HepG2 (cell line): ENCODE results near the gene CIDEA. TPM values are rescaled to one million over a fixed set of nuclear protein-coding genes. Genes with fewer than 3 reads are reported as not detected.

Experiments
- ATAC-seq: fragments of 200-7000 bp; cut with Tn5 transposase; 3 replicates; pipeline ENCODE4 v1.9.1; 2020; ENCODE audit warnings: mild to moderate bottlenecking, moderate library complexity
- BruUV-seq: library from RNA; stranded (reverse); fragments of 400-500 nt; replicated peaks from 2 replicates; lab custom pipeline; 2021; lab: Mats Ljungman, UMichigan
- CTCF ChIA-PET: fragments of 300-600 bp; formaldehyde crosslinking; extraction: SDS; loops from one replicate; lab custom pipeline; 2021; ENCODE audit warnings: low total read pairs, inconsistent platforms, low intra/inter-chr PET ratio; lab: Yijun Ruan, JAX
- POLR2A ChIA-PET: fragments of 350-600 bp; sonication (Branson Sonifier 250); formaldehyde crosslinking; loops from one replicate; lab custom pipeline; 2020; ENCODE audit warnings: antibody characterized with exemption, inconsistent platforms; lab: Yijun Ruan, JAX
- DNase-seq: peaks from one replicate; pipeline ENCODE4 v3.0.0-alpha.2; 2015; ENCODE audit warnings: low spot score
- FAIRE-seq: peaks from 3 replicates; lab custom pipeline; 2011; peaks lifted over from hg19 to GRCh38; lab: Jason Lieb, UNC
- H2AFZ ChIP-seq: one replicate; pipeline ENCODE4 v1.6.1; 2011; ENCODE audit warnings: low read length, inconsistent platforms
- H3K27ac ChIP-seq: fragments of 300-600 bp; 3 replicates; pipeline ENCODE4 v1.8.0; 2011; ENCODE audit warnings: mixed run types, mild to moderate bottlenecking, mixed read lengths, low read length, inconsistent platforms; ENCODE audit not compliant: insufficient read depth; ENCODE audit errors: extremely low read length
- H3K27me3 ChIP-seq, 2 experiments: fragments of 200-600 bp in 1 of 2; 2 replicates in 1 of 2; 3 replicates in 1 of 2; pipeline versions ENCODE4 v1.6.0 to v1.8.0; 2011; ENCODE audit warnings: low read length in 2 of 2, mild to moderate bottlenecking in 2 of 2, moderate library complexity in 2 of 2, inconsistent platforms in 1 of 2; ENCODE audit not compliant: insufficient read depth in 2 of 2, control insufficient read depth in 1 of 2
- H3K36me3 ChIP-seq, 2 experiments: fragments of 200-600 bp in 1 of 2; replicated peaks in 1 of 2; 2 replicates in 1 of 2; 3 replicates in 1 of 2; pipeline versions ENCODE4 v1.5.1 to v1.8.0; 2011; ENCODE audit warnings: low read length in 2 of 2, inconsistent platforms in 1 of 2; ENCODE audit not compliant: insufficient read depth in 2 of 2, control insufficient read depth in 1 of 2
- H3K4me1 ChIP-seq: 2 replicates; pipeline ENCODE4 v1.5.1; 2012; ENCODE audit warnings: low read length, inconsistent platforms; ENCODE audit not compliant: insufficient read depth
- H3K4me2 ChIP-seq: 2 replicates; pipeline ENCODE4 v1.6.0; 2011; ENCODE audit warnings: low read depth, low read length, inconsistent platforms
- H3K4me3 ChIP-seq, 3 experiments: fragments of 200-600 bp in 1 of 3; sonication (generic), shearing (Covaris generic) in 1 of 3; replicated peaks in 1 of 3; 2 replicates each; pipeline ENCODE4 v1.5.1; 2011 to 2016; ENCODE audit warnings: low read length in 3 of 3, inconsistent platforms in 2 of 3, low read depth in 2 of 3, mild to moderate bottlenecking in 2 of 3, control low read depth in 1 of 3, mixed read lengths in 1 of 3; ENCODE audit not compliant: insufficient read depth in 1 of 3
- H3K79me2 ChIP-seq: one replicate; pipeline ENCODE4 v1.6.1; 2011; ENCODE audit warnings: low read length, inconsistent platforms; ENCODE audit not compliant: insufficient read depth
- H3K9ac ChIP-seq: 2 replicates; pipeline ENCODE4 v1.6.0; 2011; ENCODE audit warnings: mild to moderate bottlenecking, low read depth, low read length, inconsistent platforms; ENCODE audit not compliant: insufficient read depth
- H3K9me3 ChIP-seq: 2 replicates; pipeline ENCODE4 v1.5.1; 2012; ENCODE audit warnings: mild to moderate bottlenecking, low read length
- H4K20me1 ChIP-seq: 2 replicates; pipeline ENCODE4 v1.6.0; 2011; ENCODE audit warnings: inconsistent platforms, mild to moderate bottlenecking, low read length, moderate library complexity; ENCODE audit not compliant: insufficient read depth
- CBX5 ChIP-seq: sonication (generic); formaldehyde crosslinking; IDR thresholded peaks from 2 replicates; pipeline ENCODE4 v1.4.0; 2020; ENCODE audit warnings: missing genetic modification reagents, borderline replicate concordance
- FOXA3 ChIP-seq: IDR thresholded peaks from 2 replicates; pipeline ENCODE4 v1.6.1; 2016; ENCODE audit warnings: missing genetic modification reagents, missing compliant biosample characterization
- HOXA7 ChIP-seq: sonication (generic); formaldehyde crosslinking; IDR thresholded peaks from 2 replicates; pipeline ENCODE4 v1.8.1; 2022; ENCODE audit warnings: mild to moderate bottlenecking, missing genetic modification reagents, moderate library complexity
- IKZF4 ChIP-seq: sonication (generic); formaldehyde crosslinking; IDR thresholded peaks from 2 replicates; pipeline ENCODE4 v1.5.1; 2020; ENCODE audit warnings: borderline replicate concordance, mild to moderate bottlenecking, low read depth, missing genetic modification reagents; ENCODE audit errors: not compliant biosample characterization
- KDM4B ChIP-seq: sonication (generic); formaldehyde crosslinking; IDR thresholded peaks from 2 replicates; pipeline ENCODE4 v1.4.0; 2020; ENCODE audit warnings: missing genetic modification reagents
- MXD4 ChIP-seq: IDR thresholded peaks from 2 replicates; pipeline ENCODE4 v1.6.1; 2016; ENCODE audit warnings: mild to moderate bottlenecking, missing biosample characterization, missing genetic modification reagents
- NFE2L1 ChIP-seq: sonication (generic); formaldehyde crosslinking; IDR thresholded peaks from 2 replicates; pipeline ENCODE4 v1.4.0; 2020; ENCODE audit warnings: missing genetic modification reagents, mild to moderate bottlenecking, borderline replicate concordance
- PRDM15 ChIP-seq: sonication (generic); formaldehyde crosslinking; IDR thresholded peaks from 2 replicates; pipeline ENCODE4 v1.4.0; 2020; ENCODE audit warnings: missing genetic modification reagents
- WIZ ChIP-seq: sonication (generic); formaldehyde crosslinking; IDR thresholded peaks from 2 replicates; pipeline ENCODE4 v1.5.1; 2020; ENCODE audit warnings: mild to moderate bottlenecking, missing genetic modification reagents
- XBP1 ChIP-seq: sonication (generic); formaldehyde crosslinking; IDR thresholded peaks from 2 replicates; pipeline ENCODE4 v1.5.0; 2020; ENCODE audit warnings: missing genetic modification reagents
- ZNF143 ChIP-seq: sonication (generic); formaldehyde crosslinking; IDR thresholded peaks from 2 replicates; pipeline ENCODE4 v1.4.0; 2020; ENCODE audit warnings: missing genetic modification reagents
- ZNF672 ChIP-seq: sonication (generic); formaldehyde crosslinking; IDR thresholded peaks from 2 replicates; pipeline ENCODE4 v1.8.1; 2022; ENCODE audit warnings: missing genetic modification reagents
- WGBS: methylation state at CpG from one replicate; pipeline ENCODE4 v1.1.6; 2017; ENCODE audit warnings: low lambda C conversion rate; 5-methylcytosine and 5-hydroxymethylcytosine counted together
- in situ Hi-C: cut with HindIII; loops from 2 replicates; pipeline ENCODE4 v1.10.0; 2017; ENCODE audit warnings: low pct_unique_long_range_greater_than_20kb; ENCODE audit not compliant: extremely low pct_ligation_motif_present
- intact Hi-C: fragments of 100-400 bp; cut with micrococcal nuclease; formaldehyde crosslinking; loops from one replicate; pipeline ENCODE4 v1.10.0; 2022; ENCODE audit not compliant: unreplicated experiment
- polyA plus RNA-seq, 8 experiments: library from polyadenylated mRNA; depleted of rRNA in 3 of 8; stranded (reverse) in 7 of 8; unstranded in 1 of 8; fragments of >200 nt; fragmentation: Illumina TruSeq in 4 of 8; extraction: Trizol in 4 of 8; gene quantifications; 2 replicates each; pipeline versions ENCODE4 v1.2.1 to v1.2.3, GENCODE V29; 2011 to 2016; ENCODE audit warnings: low read depth in 4 of 8, missing spikeins in 1 of 8, mixed read lengths in 1 of 8; ENCODE audit not compliant: insufficient read depth in 1 of 8
- total RNA-seq, 5 experiments: library from RNA; depleted of rRNA; stranded (reverse); fragments of >200 nt; fragmentation: Illumina TruSeq; extraction: Trizol; gene quantifications; 2 replicates each; pipeline ENCODE4 v1.2.3, GENCODE V29; 2016; ENCODE audit warnings: low read depth in 1 of 5
- TF ChIP-seq, protein P1 (sequence below): sonication (generic); formaldehyde crosslinking; IDR thresholded peaks from 2 replicates; pipeline ENCODE4 v1.5.0; 2020; ENCODE audit warnings: mild to moderate bottlenecking, missing genetic modification reagents, borderline replicate concordance
- TF ChIP-seq, protein P2 (sequence below): sonication (generic); formaldehyde crosslinking; IDR thresholded peaks from 2 replicates; pipeline ENCODE4 v1.4.0; 2020; ENCODE audit warnings: missing genetic modification reagents; ENCODE audit errors: not compliant biosample characterization

Gene CIDEA
- total and polyA plus RNA-seq, 2 of the 13 experiments (the other 11 are each of a cell fraction or from before 2014, with no cell fraction given): not detected

- ChIA-PET CTCF (no interaction called here), POLR2A (no interaction called here)
- BruUV-seq: no TSS peak
- Histone ChIP-seq H3K79me2 (no peaks in the 10 kb centered on the region), H3K4me2 (no peak overlapping the region), H4K20me1 (no peaks in the 10 kb centered on the region), H3K27me3 (peaks cover 0 to 29% of the 10 kb centered on the region in 2 experiments; a peak in 3 of 5 replicates), H3K9me3 (no peaks in the 10 kb centered on the region), H3K36me3 (no peaks in the 10 kb centered on the region), H3K4me1 (no peaks in the 10 kb centered on the region), H3K4me3 (no peak overlapping the region), H3K9ac (no peak overlapping the region), H2AFZ (no peak overlapping the region), H3K27ac (no peak overlapping the region)
- no peak for FAIRE-seq
- 57% methylated on average over 13 of the region's 13 CpGs for WGBS
- DNase-seq: no peak
- TF ChIP-seq MXD4 (CRISPR knock-in tag): no peak
- no peak for TF ChIP-seq XBP1
- TF ChIP-seq, protein P1, sequence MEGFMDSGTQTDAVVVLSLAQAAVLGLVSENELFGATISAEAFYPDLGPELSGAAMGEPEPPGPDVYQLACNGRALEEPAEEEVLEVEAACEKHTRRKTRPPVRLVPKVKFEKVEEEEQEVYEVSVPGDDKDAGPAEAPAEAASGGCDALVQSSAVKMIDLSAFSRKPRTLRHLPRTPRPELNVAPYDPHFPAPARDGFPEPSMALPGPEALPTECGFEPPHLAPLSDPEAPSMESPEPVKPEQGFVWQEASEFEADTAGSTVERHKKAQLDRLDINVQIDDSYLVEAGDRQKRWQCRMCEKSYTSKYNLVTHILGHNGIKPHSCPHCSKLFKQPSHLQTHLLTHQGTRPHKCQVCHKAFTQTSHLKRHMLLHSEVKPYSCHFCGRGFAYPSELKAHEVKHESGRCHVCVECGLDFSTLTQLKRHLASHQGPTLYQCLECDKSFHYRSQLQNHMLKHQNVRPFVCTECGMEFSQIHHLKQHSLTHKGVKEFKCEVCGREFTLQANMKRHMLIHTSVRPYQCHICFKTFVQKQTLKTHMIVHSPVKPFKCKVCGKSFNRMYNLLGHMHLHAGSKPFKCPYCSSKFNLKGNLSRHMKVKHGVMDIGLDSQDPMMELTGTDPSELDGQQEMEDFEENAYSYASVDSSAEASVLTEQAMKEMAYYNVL (CRISPR knock-in tag): no peak
- no peak for TF ChIP-seq HOXA7 (CRISPR knock-in tag)
- no peak for TF ChIP-seq IKZF4 (CRISPR knock-in tag)
- TF ChIP-seq, protein P2, sequence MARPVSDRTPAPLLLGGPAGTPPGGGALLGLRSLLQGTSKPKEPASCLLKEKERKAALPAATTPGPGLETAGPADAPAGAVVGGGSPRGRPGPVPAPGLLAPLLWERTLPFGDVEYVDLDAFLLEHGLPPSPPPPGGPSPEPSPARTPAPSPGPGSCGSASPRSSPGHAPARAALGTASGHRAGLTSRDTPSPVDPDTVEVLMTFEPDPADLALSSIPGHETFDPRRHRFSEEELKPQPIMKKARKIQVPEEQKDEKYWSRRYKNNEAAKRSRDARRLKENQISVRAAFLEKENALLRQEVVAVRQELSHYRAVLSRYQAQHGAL (CRISPR knock-in tag): no peak
- no peak for TF ChIP-seq ZNF672 (CRISPR knock-in tag)
- TF ChIP-seq PRDM15 (CRISPR knock-in tag): no peak
- no peak for TF ChIP-seq FOXA3 (CRISPR knock-in tag)
- no peak for TF ChIP-seq KDM4B (CRISPR knock-in tag)
- TF ChIP-seq NFE2L1 (CRISPR knock-in tag): no peak
- TF ChIP-seq WIZ: no peak
- no peak for TF ChIP-seq ZNF143 (CRISPR knock-in tag)
- TF ChIP-seq CBX5 (CRISPR knock-in tag): no peak
- intact Hi-C loops: no loop called here
- ATAC-seq: no peak
- in situ Hi-C loops: no loop called here
These were observed 8.4 kb upstream of the CIDEA start for GRCh38 chr18:12245793-12246135.
